Astrocyte (in vitro differentiated cells and primary cell): ENCODE measurements around the gene SLC9A3. TPM values are rescaled to one million over a fixed set of nuclear protein-coding genes. Genes with fewer than 3 reads are reported as not detected.

Source experiments
- DNase-seq: peaks from one replicate; pipeline ENCODE4 v3.0.0-alpha.2; 2010; ENCODE audit warnings: low read depth
- FAIRE-seq: peaks from 2 replicates; lab custom pipeline; 2011; peaks lifted over from hg19 to GRCh38; lab: Jason Lieb, UNC
- H2AFZ ChIP-seq: 2 replicates; pipeline ENCODE4 v1.6.0; 2012; ENCODE audit warnings: low read depth, low read length, inconsistent platforms
- H3K27ac ChIP-seq: 2 replicates; pipeline ENCODE4 v1.5.1; 2011; ENCODE audit warnings: low read depth, low read length, inconsistent platforms
- H3K27me3 ChIP-seq: 2 replicates; pipeline ENCODE4 v1.6.0; 2011; ENCODE audit warnings: low read length, inconsistent platforms; ENCODE audit not compliant: insufficient read depth
- H3K36me3 ChIP-seq: 2 replicates; pipeline ENCODE4 v1.5.1; 2011; ENCODE audit warnings: low read length, inconsistent platforms; ENCODE audit not compliant: insufficient read depth
- H3K4me1 ChIP-seq: 2 replicates; pipeline ENCODE4 v1.5.1; 2011; ENCODE audit warnings: low read length, inconsistent platforms; ENCODE audit not compliant: insufficient read depth
- H3K4me2 ChIP-seq: 2 replicates; pipeline ENCODE4 v1.6.0; 2012; ENCODE audit warnings: low read length, inconsistent platforms
- H3K4me3 ChIP-seq: 2 replicates; pipeline ENCODE4 v1.5.1; 2011; ENCODE audit warnings: low read depth, mild to moderate bottlenecking, low read length, inconsistent platforms; ENCODE audit not compliant: insufficient read depth
- H3K79me2 ChIP-seq: 2 replicates; pipeline ENCODE4 v1.6.0; 2012; ENCODE audit warnings: mild to moderate bottlenecking, low read length, inconsistent platforms; ENCODE audit not compliant: insufficient read depth
- H3K9ac ChIP-seq: 2 replicates; pipeline ENCODE4 v1.6.0; 2012; ENCODE audit warnings: mild to moderate bottlenecking, low read length, inconsistent platforms
- H3K9me3 ChIP-seq: 2 replicates; pipeline ENCODE4 v1.5.1; 2012; ENCODE audit warnings: low read depth, mild to moderate bottlenecking, low read length, inconsistent platforms; ENCODE audit not compliant: insufficient read depth
- H4K20me1 ChIP-seq: 2 replicates; pipeline ENCODE4 v1.6.0; 2012; ENCODE audit warnings: low read length, inconsistent platforms; ENCODE audit not compliant: insufficient read depth
- H3K27ac Mint-ChIP-seq: one replicate; pipeline ENCODE4 v1.8.0; 2021; ENCODE audit warnings: mild to moderate bottlenecking, mixed read lengths; ENCODE audit not compliant: unreplicated experiment
- H3K27me3 Mint-ChIP-seq: one replicate; pipeline ENCODE4 v1.8.0; 2021; ENCODE audit warnings: low read depth, mixed read lengths; ENCODE audit not compliant: unreplicated experiment
- H3K36me3 Mint-ChIP-seq: one replicate; pipeline ENCODE4 v1.8.0; 2021; ENCODE audit warnings: low read depth, mixed read lengths; ENCODE audit not compliant: unreplicated experiment
- H3K4me1 Mint-ChIP-seq: one replicate; pipeline ENCODE4 v1.8.0; 2021; ENCODE audit warnings: low read depth, mixed read lengths; ENCODE audit not compliant: unreplicated experiment
- H3K4me3 Mint-ChIP-seq: one replicate; pipeline ENCODE4 v1.8.0; 2021; ENCODE audit warnings: mild to moderate bottlenecking, moderate library complexity, mixed read lengths; ENCODE audit not compliant: unreplicated experiment
- H3K9me3 Mint-ChIP-seq: one replicate; pipeline ENCODE4 v1.8.0; 2021; ENCODE audit warnings: mild to moderate bottlenecking, mixed read lengths; ENCODE audit not compliant: unreplicated experiment
- EZH2 ChIP-seq: IDR thresholded peaks from 2 replicates; pipeline ENCODE4 v1.6.1; 2012; ENCODE audit warnings: mild to moderate bottlenecking, low read length, inconsistent platforms; ENCODE audit not compliant: insufficient read depth
- total RNA-seq: library from RNA; stranded (reverse); gene quantifications from 2 replicates; pipeline ENCODE4 v1.2.1, GENCODE V29; 2021
- TF ChIP-seq, protein P1 (sequence below): IDR thresholded peaks from 2 replicates; pipeline ENCODE4 v1.5.1; 2011; ENCODE audit warnings: low read depth, mild to moderate bottlenecking, inconsistent platforms, low read length, moderate library complexity; ENCODE audit not compliant: insufficient read depth

SLC9A3 gene
- total RNA-seq, 1 donor from 2014 or later = 1.0 TPM

DNA sequence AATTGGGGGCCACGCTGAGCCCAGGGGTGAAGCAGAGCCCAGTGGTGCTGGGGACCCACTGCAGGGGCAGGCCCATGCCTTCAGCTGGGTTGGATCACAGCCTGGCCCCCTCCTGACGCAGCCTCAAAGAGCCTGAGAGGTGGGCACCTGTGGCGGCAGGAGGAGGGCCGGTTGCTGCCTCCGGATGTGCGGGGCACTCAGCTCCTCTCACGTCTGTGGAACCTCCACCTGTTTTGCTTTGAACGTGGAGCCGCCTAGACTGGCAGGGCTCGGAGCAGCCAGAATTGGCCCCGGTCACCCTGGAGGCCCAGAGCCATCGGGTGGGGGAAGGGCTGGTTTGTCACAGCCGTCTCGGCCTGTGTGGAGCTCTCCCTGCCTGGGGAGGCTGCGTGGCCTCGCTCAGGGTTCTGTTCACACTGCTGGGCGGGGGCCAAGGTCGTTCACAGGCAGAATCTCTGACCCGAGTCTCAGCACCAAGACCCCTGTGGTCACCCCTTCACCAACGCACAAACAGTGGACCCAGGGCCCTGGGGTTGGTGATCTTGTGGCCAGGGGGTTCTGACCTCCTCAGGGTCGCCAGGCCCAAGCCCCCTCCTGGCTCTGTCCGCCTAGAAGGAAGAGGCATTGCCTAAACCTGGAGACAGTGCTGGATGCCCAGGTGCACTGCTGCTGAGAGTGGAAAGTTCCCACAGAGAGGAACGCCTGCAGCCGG, 9.2 kb upstream of the SLC9A3 start:
- Mint-ChIP-seq H3K36me3 (no peaks in the 10 kb centered on the region), H3K9me3 (no peaks in the 10 kb centered on the region), H3K4me3 (no peak overlapping the region), H3K27ac (no peak overlapping the region), H3K27me3 (peaks cover 66% of the 10 kb centered on the region), H3K4me1 (no peaks in the 10 kb centered on the region)
- DNase-seq (no peak), FAIRE-seq (no peak)
- no peaks in the 10 kb centered on the region for H3K9me3 ChIP-seq
- H3K4me3 ChIP-seq = no peak overlapping the region
- no peaks in the 10 kb centered on the region for H4K20me1 ChIP-seq
- no peak overlapping the region for H3K27ac ChIP-seq
- no peak overlapping the region for H3K4me2 ChIP-seq
- H3K27me3 ChIP-seq = peaks cover 41% of the 10 kb centered on the region
- no peak for TF ChIP-seq EZH2
- TF ChIP-seq, protein P1, sequence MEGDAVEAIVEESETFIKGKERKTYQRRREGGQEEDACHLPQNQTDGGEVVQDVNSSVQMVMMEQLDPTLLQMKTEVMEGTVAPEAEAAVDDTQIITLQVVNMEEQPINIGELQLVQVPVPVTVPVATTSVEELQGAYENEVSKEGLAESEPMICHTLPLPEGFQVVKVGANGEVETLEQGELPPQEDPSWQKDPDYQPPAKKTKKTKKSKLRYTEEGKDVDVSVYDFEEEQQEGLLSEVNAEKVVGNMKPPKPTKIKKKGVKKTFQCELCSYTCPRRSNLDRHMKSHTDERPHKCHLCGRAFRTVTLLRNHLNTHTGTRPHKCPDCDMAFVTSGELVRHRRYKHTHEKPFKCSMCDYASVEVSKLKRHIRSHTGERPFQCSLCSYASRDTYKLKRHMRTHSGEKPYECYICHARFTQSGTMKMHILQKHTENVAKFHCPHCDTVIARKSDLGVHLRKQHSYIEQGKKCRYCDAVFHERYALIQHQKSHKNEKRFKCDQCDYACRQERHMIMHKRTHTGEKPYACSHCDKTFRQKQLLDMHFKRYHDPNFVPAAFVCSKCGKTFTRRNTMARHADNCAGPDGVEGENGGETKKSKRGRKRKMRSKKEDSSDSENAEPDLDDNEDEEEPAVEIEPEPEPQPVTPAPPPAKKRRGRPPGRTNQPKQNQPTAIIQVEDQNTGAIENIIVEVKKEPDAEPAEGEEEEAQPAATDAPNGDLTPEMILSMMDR = no peak
- no peaks in the 10 kb centered on the region for H3K4me1 ChIP-seq
- no peak overlapping the region for H3K9ac ChIP-seq
- no peaks in the 10 kb centered on the region for H3K36me3 ChIP-seq
- H3K79me2 ChIP-seq = no peaks in the 10 kb centered on the region
- H2AFZ ChIP-seq = no peak overlapping the region

DNA sequence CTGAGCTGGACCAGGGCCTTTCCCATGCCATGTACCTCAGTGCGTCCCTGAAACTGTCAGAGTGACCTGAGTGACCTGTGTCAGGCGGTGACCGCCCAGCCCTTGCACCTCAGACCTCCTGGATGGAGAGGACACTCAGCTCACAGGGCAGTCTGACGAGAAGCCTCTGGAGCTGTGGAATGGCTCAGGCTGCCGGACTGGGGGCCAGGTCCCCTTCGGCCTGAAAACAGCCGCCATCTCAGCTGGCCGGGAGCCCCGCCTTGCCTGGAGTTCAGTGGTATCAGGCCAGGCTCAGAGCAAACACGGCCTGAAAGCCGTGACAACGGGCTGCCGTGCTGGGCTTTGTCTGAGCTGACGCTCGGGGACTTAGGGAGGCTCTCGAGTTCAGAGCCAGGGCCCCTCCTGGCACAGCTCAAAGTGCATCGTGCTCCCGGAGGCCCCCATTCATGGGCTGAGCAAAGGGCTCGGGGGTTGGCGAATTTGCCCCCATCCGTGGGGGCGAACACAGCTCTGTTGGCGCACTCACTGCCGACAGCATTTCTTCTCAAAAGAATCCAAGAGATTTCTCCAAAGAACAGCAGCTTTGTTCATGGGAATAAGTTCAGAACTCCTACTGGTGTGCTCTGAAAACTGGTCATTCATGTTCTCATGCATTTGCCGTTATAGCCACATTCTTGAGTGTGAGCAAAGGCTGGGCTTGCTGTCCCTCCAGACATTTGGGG, 8.4 kb upstream of the SLC9A3 start:
- TF ChIP-seq EZH2 = no peak
- TF ChIP-seq, protein P1 = no peak
- Histone ChIP-seq H3K9ac (no peak overlapping the region), H3K36me3 (no peaks in the 10 kb centered on the region), H3K4me2 (no peak overlapping the region), H3K27ac (no peak overlapping the region), H3K27me3 (peaks cover 42% of the 10 kb centered on the region), H3K79me2 (no peaks in the 10 kb centered on the region), H2AFZ (no peak overlapping the region), H4K20me1 (no peaks in the 10 kb centered on the region), H3K9me3 (no peaks in the 10 kb centered on the region), H3K4me3 (no peak overlapping the region), H3K4me1 (no peaks in the 10 kb centered on the region)
- DNase-seq = no peak
- no peak for FAIRE-seq
- H3K9me3 Mint-ChIP-seq = no peaks in the 10 kb centered on the region
- no peak overlapping the region for H3K4me3 Mint-ChIP-seq
- H3K36me3 Mint-ChIP-seq = no peaks in the 10 kb centered on the region
- no peak overlapping the region for H3K27ac Mint-ChIP-seq
- peaks cover 62% of the 10 kb centered on the region for H3K27me3 Mint-ChIP-seq
- H3K4me1 Mint-ChIP-seq = no peaks in the 10 kb centered on the region
